ENCODE measurements around the gene LIMS1.

Gene LIMS1

GRCh38 chr2:108613261-108614042 lies 79.2 kb downstream of the LIMS1 start:
- no peak for DNase-seq (ENCODE audit: low read depth in 2 of 2, low spot score in 1 of 2)

DNA sequence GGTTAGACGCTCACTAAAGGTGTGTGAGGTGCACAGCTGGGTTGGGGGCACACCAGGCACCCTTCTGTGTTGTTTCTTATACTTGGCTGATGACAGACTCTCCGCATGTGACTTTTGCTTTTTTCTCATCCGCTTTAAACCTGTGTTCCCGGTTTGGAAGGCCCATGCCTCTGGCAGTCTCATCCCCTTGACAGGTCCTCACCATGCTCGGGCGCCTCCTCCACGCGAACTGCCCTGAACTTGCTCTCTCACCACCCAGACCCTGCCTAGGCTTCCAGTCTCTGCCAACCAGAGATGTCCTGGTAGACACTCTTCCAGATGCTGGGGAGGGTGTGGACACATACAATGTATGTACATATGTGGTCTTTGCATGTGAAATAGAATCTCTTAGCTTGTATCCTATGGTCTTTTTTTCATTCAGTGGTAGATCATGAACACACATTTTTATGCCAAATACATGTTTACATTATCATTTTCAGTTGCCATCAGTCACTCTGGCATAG lies 79.8 kb downstream of the LIMS1 start:
- DNase-seq (ENCODE audit: low read depth in 2 of 2, low spot score in 1 of 2), result no peak

DNA sequence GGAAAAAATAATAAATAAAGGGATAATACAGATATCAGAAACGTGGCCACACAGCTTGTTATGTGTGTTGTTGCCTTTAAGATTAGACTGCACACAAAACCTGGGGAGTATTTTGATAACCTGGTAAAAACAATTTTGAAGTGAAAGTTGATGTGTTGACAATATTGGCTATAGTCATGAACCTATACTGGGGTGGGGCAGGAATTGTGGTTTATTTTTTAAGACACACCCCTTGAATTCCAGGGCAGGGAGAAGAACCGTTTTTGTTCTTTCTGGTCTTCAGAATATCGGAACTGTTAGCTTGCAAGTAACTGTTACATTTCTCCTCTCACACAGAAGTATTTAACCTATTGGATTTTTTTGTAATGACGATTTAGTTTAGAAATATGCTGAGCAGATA lies 80.4 kb downstream of the LIMS1 start:
- no peak for DNase-seq (ENCODE audit: low read depth in 2 of 2, low spot score in 1 of 2)

GRCh38 chr2:108615480-108616090 lies 81.3 kb downstream of the LIMS1 start:
- DNase-seq (ENCODE audit: low read depth in 2 of 2, low spot score in 1 of 2), result no peak

- no peak for DNase-seq (ENCODE audit: low read depth in 2 of 2, low spot score in 1 of 2)
These were observed 82.0 kb downstream of the LIMS1 start for GRCh38 chr2:108616318-108616717.

GRCh38 chr2:108616751-108617161 lies 82.5 kb downstream of the LIMS1 start:
- DNase-seq (ENCODE audit: low read depth in 2 of 2, low spot score in 1 of 2), result no peak

GRCh38 chr2:108617617-108618016 lies 83.3 kb downstream of the LIMS1 start:
- DNase-seq (ENCODE audit: low read depth in 2 of 2, low spot score in 1 of 2), result no peak

DNA sequence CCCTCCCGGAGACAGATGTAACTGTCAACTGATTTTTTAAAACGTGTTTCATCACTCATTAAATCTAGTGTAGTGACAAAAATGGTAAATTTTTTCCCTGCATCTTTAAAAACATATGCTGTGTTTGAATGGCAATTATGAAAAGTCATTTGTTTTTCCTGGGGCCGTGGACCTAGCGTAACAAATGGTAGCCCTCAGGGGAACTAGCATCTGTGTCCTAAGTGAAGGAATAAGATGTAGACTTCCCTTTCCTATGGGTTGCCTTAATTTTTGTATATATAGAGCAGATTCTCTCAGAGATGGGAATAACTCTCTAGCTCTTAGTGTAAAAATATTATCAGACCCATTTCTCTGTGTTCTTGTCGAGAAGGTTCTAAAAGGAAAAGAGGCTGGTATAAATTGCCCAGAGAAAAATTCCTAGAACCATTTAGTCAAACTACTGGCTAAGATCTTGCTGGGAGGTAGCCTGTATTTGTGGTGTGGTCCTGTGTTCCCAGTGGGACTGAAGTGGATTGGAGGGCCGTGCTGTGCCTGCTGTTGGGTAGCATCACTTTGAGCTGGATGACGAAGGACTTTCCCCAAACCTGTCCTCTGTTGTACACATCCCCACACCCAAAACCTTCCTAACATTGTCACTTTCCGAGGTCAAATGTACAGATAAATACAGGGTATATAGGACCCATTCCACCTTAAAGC lies 85.8 kb downstream of the LIMS1 start:
- DNase-seq (ENCODE audit: low read depth in 2 of 2, low spot score in 1 of 2), result no peak

- no peak for DNase-seq (ENCODE audit: low read depth in 2 of 2, low spot score in 1 of 2)
These were observed 86.4 kb downstream of the LIMS1 start for GRCh38 chr2:108620656-108621055.

DNA sequence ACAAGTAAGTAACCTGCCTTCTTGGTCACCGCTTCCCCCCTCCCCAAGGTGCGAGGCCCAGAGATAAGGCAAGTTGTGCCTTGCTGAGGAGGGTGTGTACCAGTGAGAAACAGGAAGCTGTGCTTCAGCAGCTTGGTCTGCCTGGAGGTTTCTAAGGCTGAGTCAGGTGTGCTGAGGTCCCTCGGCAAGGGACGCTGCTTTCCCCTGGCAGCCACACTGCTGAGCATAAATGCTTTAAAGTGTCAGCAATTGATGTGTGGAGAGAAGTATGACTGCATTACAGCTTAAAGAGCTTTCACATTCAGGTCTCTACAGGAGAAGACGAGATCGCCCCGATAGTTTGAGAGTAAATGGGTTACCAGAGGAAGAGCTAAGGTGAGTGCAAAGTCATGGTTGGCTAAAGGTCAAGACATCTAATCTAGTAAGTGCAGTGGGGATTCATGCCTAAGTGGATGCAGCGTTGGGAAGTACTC lies 86.9 kb downstream of the LIMS1 start:
- DNase-seq (ENCODE audit: low read depth in 2 of 2, low spot score in 1 of 2), result peak in 1 of 2 donors; percentile 52

GRCh38 chr2:108621687-108622681 lies 87.7 kb downstream of the LIMS1 start:
- no peak for DNase-seq (ENCODE audit: low read depth in 2 of 2, low spot score in 1 of 2)

DNA sequence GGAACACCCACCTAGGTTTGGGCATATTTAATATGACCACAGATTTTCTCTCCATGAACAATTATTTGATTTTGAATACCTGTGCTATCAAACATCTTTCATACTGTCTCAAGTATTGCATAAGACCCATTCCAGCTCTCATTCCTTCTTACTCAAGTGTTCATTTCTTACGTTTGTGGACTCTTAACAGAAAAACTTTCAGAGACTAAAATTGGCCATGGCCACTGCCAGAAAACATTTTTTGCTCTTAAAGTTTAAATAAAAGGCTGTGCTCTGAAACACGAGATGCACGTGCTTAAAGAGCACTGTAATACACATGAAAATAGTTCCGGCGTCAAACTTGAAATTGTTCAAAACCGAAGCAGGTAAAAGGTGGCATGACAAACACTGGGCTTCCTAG lies 89.3 kb downstream of the LIMS1 start:
- DNase-seq (ENCODE audit: low read depth in 2 of 2, low spot score in 1 of 2), result no peak

DNA sequence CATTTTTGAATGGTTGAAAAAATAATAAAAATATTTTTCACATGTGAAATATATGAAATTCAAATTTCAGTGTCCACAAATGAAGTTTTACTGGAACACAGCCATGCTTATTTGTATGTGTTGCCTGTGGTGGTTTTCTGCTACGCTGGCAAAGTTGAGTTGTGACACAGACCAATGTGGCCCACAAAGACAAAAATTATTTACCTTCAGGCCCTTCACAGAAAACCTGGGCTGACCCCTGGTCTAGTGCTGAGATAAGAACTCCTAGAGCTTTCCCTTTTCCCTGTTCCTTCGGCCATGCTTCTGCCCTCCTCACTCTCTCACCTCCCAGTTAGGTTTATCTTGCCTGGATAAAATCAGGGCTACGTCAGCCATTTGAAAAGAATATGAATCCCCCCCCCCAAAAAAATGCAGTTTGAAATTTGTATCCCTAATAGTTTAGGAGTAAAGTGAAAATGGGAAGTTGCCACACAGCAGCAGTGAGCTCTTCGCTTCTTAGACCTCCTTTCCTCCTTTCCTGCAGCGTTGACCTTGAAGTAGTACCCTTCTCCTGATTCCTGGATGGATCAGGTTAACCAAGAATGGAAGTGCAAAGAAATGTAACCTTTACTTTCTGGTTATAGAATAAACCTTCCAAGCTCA lies 91.0 kb downstream of the LIMS1 start:
- no peak for DNase-seq (ENCODE audit: low read depth in 2 of 2, low spot score in 1 of 2)

- DNase-seq (ENCODE audit: low read depth in 2 of 2, low spot score in 1 of 2), result no peak
These were observed 91.5 kb downstream of the LIMS1 start for GRCh38 chr2:108625828-108626195.

DNA sequence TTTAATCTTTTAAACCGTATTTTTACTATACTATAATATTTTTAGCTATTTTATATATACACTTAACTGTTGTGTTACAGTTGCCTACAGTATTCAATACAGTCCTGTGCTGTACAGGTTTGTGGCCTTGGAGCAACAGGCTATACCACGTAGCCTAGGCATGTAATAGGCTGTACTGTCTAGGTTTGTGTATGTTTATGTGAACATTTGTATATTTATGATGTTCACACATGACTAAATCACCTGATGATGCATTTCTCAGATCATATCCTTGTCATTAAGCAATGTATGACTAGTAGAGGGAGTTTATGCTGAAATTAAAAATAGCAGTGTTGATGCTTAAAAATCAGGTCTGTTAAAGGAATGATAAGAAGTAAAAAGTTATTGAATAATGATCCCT lies 92.7 kb downstream of the LIMS1 start:
- no peak for DNase-seq (ENCODE audit: low read depth in 2 of 2, low spot score in 1 of 2)

DNA sequence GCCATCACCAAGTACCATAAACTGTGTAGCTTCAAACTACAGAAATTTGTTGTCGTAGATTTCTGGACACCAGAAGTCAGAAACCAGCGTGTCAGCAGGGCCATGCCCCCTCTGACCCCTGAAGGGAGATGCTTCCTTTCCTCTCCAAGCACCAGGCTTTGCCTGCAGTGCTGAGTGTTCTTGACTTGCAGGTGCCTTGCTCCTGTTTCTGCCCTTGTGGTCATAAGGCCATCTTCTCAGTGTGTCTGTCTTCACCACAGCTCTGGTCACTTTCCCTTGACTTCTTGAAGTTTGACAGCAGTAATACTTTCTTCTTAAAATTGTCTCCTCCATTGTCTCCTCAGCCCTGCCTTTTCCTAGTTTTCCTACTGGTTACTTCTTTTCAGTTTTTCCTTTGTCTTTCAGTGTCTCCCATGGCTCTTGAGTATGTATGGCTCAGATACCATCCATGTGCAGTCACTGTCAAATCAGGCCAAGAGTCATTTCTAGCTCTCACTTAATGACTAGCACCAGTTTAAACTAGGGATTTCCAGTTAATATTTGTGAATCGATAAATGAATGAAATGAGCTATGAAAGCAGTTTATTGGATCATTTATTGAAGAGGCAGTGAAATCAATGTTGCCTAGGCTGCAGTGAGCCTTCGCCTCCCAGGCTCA lies 93.8 kb downstream of the LIMS1 start:
- DNase-seq (ENCODE audit: low read depth in 2 of 2, low spot score in 1 of 2), result no peak

GRCh38 chr2:108628936-108629335 lies 94.7 kb downstream of the LIMS1 start:
- DNase-seq (ENCODE audit: low read depth in 2 of 2, low spot score in 1 of 2), result no peak

- DNase-seq (ENCODE audit: low read depth in 2 of 2, low spot score in 1 of 2), result no peak
These were observed 95.1 kb downstream of the LIMS1 start for GRCh38 chr2:108629417-108629816.

DNA sequence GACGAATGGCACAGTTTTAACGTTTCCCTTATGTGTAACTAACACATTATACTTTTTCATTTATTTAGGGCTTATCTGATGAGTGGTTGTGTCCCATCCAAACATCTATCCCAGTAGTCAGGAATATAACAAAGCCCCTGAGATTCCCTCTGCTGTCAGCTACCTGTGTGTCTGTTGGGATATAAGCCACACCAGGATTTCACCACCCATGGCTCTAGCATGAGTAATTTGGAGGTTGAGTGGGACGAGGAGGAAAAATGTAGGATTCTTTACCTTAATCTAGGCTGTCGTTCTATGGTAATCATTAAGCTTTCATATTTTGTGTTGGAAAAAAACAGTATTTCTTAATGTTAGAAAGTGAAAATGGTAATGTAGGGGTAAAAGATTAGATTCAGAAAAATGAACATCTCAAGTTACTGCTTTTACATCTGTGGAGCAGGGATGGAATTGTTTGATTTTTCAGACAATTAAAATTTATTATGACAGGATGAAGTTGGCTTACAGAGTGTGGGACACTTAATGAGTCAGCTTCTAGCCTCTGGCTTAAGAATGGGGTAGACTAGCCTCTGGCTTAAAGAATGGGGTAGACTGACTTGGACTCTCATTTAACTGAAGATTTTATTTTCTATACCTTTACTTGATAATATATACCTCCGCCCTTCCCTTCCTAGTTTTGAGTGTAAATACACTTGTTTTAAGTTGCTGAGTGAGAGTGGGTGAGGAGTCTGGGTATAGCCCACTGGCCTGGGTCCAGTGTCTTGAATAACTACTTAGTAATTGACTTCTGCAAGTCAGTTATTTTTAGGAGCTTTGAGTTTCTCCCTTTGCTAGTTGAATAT lies 96.5 kb downstream of the LIMS1 start:
- no peak for DNase-seq (ENCODE audit: low read depth in 2 of 2, low spot score in 1 of 2)

Data from stimulated activated CD8-positive, alpha-beta memory T cell treated with anti-CD3 and anti-CD28 coated beads, Interleukin-4, amount 100 ng/mL, for 1 hour (primary cell).